Keratinocyte (primary cell): ENCODE results near the gene AKAP6. TPM values are rescaled to one million over a fixed set of nuclear protein-coding genes. Genes with fewer than 3 reads are reported as not detected.
A peak's percentile ranks its signal among the peaks of the same experiment; 100 is the strongest.

ENCODE experiments used
- DNase-seq: peaks from one replicate; pipeline ENCODE4 v3.0.0-alpha.2; 2011; ENCODE audit warnings: low read depth, missing footprints, low spot score
- FAIRE-seq: peaks from 2 replicates; lab custom pipeline; 2011; peaks lifted over from hg19 to GRCh38; lab: Jason Lieb, UNC
- H2AFZ ChIP-seq: 2 replicates; pipeline ENCODE4 v1.6.0; 2012; ENCODE audit warnings: low read length, control low read depth, inconsistent platforms; ENCODE audit not compliant: control insufficient read depth
- H3K27ac ChIP-seq: 2 replicates; pipeline ENCODE4 v1.5.1; 2011; ENCODE audit warnings: low read length; ENCODE audit not compliant: control insufficient read depth, insufficient read depth
- H3K27me3 ChIP-seq: 3 replicates; pipeline ENCODE4 v1.6.0; 2011; ENCODE audit warnings: low read length; ENCODE audit not compliant: control insufficient read depth, insufficient read depth; ENCODE audit errors: extremely low read depth
- H3K36me3 ChIP-seq, 2 experiments: 2 replicates in 1 of 2; 3 replicates in 1 of 2; pipeline ENCODE4 v1.5.1; 2011; ENCODE audit warnings: low read length in 2 of 2, mild to moderate bottlenecking in 1 of 2; ENCODE audit not compliant: control insufficient read depth in 2 of 2, insufficient read depth in 2 of 2; ENCODE audit errors: extremely low read depth in 1 of 2
- H3K4me1 ChIP-seq: 3 replicates; pipeline ENCODE4 v1.5.1; 2011; ENCODE audit warnings: low read length; ENCODE audit not compliant: control insufficient read depth, insufficient read depth; ENCODE audit errors: extremely low read depth
- H3K4me2 ChIP-seq: 3 replicates; pipeline ENCODE4 v1.6.0; 2011; ENCODE audit warnings: low read depth, low read length; ENCODE audit not compliant: control insufficient read depth, insufficient read depth; ENCODE audit errors: extremely low read depth
- H3K4me3 ChIP-seq, 3 experiments: fragments of 200-600 bp in 1 of 3; sonication (generic) in 1 of 3; 2 replicates in 2 of 3; 3 replicates in 1 of 3; pipeline ENCODE4 v1.5.1; 2011 to 2016; ENCODE audit warnings: low read length in 3 of 3, mild to moderate bottlenecking in 3 of 3, control low read depth in 2 of 3, inconsistent platforms in 1 of 3, low read depth in 1 of 3, mixed read lengths in 1 of 3, mixed run types in 1 of 3, moderate library complexity in 1 of 3; ENCODE audit not compliant: control insufficient read depth in 2 of 3, insufficient read depth in 2 of 3; ENCODE audit errors: extremely low read depth in 1 of 3
- H3K79me2 ChIP-seq: 2 replicates; pipeline ENCODE4 v1.6.0; 2012; ENCODE audit warnings: low read length; ENCODE audit not compliant: control insufficient read depth, insufficient read depth
- H3K9ac ChIP-seq: 3 replicates; pipeline ENCODE4 v1.6.0; 2011; ENCODE audit warnings: low read length; ENCODE audit not compliant: control insufficient read depth, insufficient read depth; ENCODE audit errors: extremely low read depth
- H3K9me1 ChIP-seq: 3 replicates; pipeline ENCODE4 v1.6.0; 2011; ENCODE audit warnings: low read length; ENCODE audit not compliant: control insufficient read depth, insufficient read depth; ENCODE audit errors: extremely low read depth
- H3K9me3 ChIP-seq: 2 replicates; pipeline ENCODE4 v1.5.1; 2012; ENCODE audit warnings: low read depth, low read length; ENCODE audit not compliant: control insufficient read depth
- H4K20me1 ChIP-seq: 3 replicates; pipeline ENCODE4 v1.6.0; 2011; ENCODE audit warnings: low read length; ENCODE audit not compliant: control insufficient read depth, insufficient read depth; ENCODE audit errors: extremely low read depth
- EZH2 ChIP-seq: IDR thresholded peaks from one replicate; pipeline ENCODE4 v1.6.1; 2012; ENCODE audit warnings: inconsistent platforms, mild to moderate bottlenecking, low read length, moderate library complexity
- dilution Hi-C: fragments of 300-500 bp; cut with MboI; formaldehyde crosslinking; loops from one replicate; pipeline ENCODE4 v1.7.0; 2020; ENCODE audit warnings: low sequenced_read_pairs; ENCODE audit not compliant: extremely low pct_ligation_motif_present
- polyA plus RNA-seq, 5 experiments: library from polyadenylated mRNA; depleted of rRNA in 3 of 5; stranded (reverse) in 3 of 5; stranded (forward) in 1 of 5; unstranded in 1 of 5; fragments of >200 nt; gene quantifications; 1 replicate in 1 of 5; 2 replicates in 3 of 5; 3 replicates in 1 of 5; pipeline versions ENCODE4 v1.2.1 to v1.2.3, GENCODE V29; 2011 to 2012; ENCODE audit warnings: missing spikeins in 2 of 5, low read depth in 1 of 5, low replicate concordance in 1 of 5
- TF ChIP-seq, protein P1 (sequence below), 3 experiments: IDR thresholded peaks in 1 of 3; conservative IDR thresholded peaks in 1 of 3; optimal IDR thresholded peaks in 1 of 3; 2 replicates in 2 of 3; 3 replicates in 1 of 3; pipeline versions ENCODE3 to v1.5.1; 2011; ENCODE audit warnings: low read length in 3 of 3, mild to moderate bottlenecking in 3 of 3, moderate library complexity in 2 of 3, control low read depth in 1 of 3, inconsistent platforms in 1 of 3; ENCODE audit not compliant: insufficient read depth in 2 of 3; ENCODE audit errors: extremely low read depth in 1 of 3

The AKAP6 gene
- polyA plus RNA-seq, 1 donor (not counting 4 experiments of a cell fraction or from before 2014, with no cell fraction given): 2.0 TPM

DNA sequence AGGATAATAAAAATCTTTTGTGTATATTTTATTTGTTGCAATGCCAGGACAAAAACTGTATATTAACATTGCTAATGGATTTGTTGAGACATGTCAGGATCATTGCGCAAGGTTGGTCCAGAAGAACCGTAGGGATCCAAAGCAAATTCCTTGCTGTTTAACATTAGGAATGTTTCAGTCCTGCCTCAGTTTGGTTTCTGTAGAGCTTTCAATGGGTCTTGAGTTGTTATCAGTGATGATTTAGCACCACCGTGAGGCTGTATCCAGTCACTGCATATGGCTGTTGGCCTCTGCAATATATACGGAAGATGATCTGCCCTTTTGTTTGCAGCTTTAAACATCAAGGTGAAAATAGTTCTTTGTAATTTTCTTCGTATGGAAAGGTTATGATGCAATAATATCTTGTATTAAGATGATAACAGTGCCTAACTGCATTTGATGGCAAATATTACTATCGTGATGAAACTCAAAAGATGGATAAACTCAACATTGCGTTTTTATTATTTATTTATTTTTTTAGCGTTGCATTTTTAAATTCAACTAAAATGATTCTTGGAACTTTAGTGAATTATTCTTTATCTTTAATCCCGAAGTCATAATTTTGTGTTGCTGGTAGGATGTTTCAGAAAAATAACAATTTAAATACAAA, 231.2 kb downstream of the AKAP6 start:
- dilution Hi-C loops: no loop called here
- H3K27ac ChIP-seq: no peak overlapping the region
- peaks cover 18% of the 10 kb centered on the region for H3K4me1 ChIP-seq
- no peaks in the 10 kb centered on the region for H3K79me2 ChIP-seq
- H3K36me3 ChIP-seq: no peaks in the 10 kb centered on the region
- no peak overlapping the region for H2AFZ ChIP-seq
- DNase-seq (peak; percentile 81), FAIRE-seq (peak; percentile 98)
- peak overlapping the region; percentile 52 for H3K4me2 ChIP-seq
- H4K20me1 ChIP-seq: no peaks in the 10 kb centered on the region
- H3K9me3 ChIP-seq: no peaks in the 10 kb centered on the region
- H3K9ac ChIP-seq: no peak overlapping the region
- H3K27me3 ChIP-seq: no peaks in the 10 kb centered on the region
- H3K4me3 ChIP-seq: no peak overlapping the region
- no peak for TF ChIP-seq EZH2
- TF ChIP-seq, protein P1, sequence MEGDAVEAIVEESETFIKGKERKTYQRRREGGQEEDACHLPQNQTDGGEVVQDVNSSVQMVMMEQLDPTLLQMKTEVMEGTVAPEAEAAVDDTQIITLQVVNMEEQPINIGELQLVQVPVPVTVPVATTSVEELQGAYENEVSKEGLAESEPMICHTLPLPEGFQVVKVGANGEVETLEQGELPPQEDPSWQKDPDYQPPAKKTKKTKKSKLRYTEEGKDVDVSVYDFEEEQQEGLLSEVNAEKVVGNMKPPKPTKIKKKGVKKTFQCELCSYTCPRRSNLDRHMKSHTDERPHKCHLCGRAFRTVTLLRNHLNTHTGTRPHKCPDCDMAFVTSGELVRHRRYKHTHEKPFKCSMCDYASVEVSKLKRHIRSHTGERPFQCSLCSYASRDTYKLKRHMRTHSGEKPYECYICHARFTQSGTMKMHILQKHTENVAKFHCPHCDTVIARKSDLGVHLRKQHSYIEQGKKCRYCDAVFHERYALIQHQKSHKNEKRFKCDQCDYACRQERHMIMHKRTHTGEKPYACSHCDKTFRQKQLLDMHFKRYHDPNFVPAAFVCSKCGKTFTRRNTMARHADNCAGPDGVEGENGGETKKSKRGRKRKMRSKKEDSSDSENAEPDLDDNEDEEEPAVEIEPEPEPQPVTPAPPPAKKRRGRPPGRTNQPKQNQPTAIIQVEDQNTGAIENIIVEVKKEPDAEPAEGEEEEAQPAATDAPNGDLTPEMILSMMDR (optimal IDR thresholded peaks at IDR 0.05 in 1 of 3, IDR thresholded peaks at IDR 0.05 in 1 of 3, conservative IDR thresholded peaks at IDR 0.05 in 1 of 3; ENCODE audit: extremely low read depth in 1 of 3, insufficient read depth in 2 of 3, low read length in 3 of 3): peak; percentile 74 to 95 (median 89)
- no peaks in the 10 kb centered on the region for H3K9me1 ChIP-seq

DNA sequence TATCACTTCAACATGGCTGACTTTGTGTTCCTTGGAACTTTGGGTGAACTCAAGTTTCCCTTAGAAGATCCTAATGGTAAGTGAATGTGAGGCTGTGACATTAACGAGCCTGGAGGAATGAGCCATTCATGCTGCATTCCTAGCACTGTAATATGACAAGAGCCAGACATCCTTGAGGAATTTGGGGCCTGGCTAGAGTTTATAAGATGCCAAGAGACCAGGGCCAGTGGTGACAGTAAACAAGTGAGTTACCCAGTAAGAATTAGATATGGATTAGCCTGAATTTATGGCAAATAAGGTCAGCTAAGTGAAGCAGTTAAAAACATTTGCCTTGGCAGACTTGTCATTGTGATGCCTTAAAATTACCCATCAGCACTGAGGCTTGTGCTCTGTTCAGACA, 232.4 kb downstream of the AKAP6 start:
- no peaks in the 10 kb centered on the region for H3K36me3 ChIP-seq
- dilution Hi-C loops: no loop called here
- H4K20me1 ChIP-seq: no peaks in the 10 kb centered on the region
- H3K4me3 ChIP-seq: no peak overlapping the region
- no peak overlapping the region for H3K4me2 ChIP-seq
- no peaks in the 10 kb centered on the region for H3K9me3 ChIP-seq
- no peak overlapping the region for H3K9ac ChIP-seq
- peaks cover 18% of the 10 kb centered on the region for H3K4me1 ChIP-seq
- no peak for TF ChIP-seq EZH2
- TF ChIP-seq, protein P1 (optimal IDR thresholded peaks at IDR 0.05 in 1 of 3, IDR thresholded peaks at IDR 0.05 in 1 of 3, conservative IDR thresholded peaks at IDR 0.05 in 1 of 3; ENCODE audit: extremely low read depth in 1 of 3, insufficient read depth in 2 of 3, low read length in 3 of 3): no peak
- no peak overlapping the region for H3K27ac ChIP-seq
- no peaks in the 10 kb centered on the region for H3K79me2 ChIP-seq
- FAIRE-seq: no peak
- no peak for DNase-seq
- H3K27me3 ChIP-seq: no peaks in the 10 kb centered on the region
- no peaks in the 10 kb centered on the region for H3K9me1 ChIP-seq
- no peak overlapping the region for H2AFZ ChIP-seq
